ENCODE data around the gene CFAP107.
"Not testable (repeated sequence)": the region's sequence is repeated elsewhere in the genome, so short reads cannot be mapped to it uniquely, and the experiment has no call there.

The CFAP107 gene

GRCh38 chr1:12745992-12746323 lies at the start of gene CFAP107:
Gene CFAP107 (plus strand): TSS chr1:12746200. CDS start chr1:12746431, 231 bp downstream.
- DNase-seq = no peak

- DNase-seq = no peak
Observed at GRCh38 chr1:12696658-12697057, 49.3 kb upstream of the CFAP107 start.

GRCh38 chr1:12697397-12697796 lies 48.6 kb upstream of the CFAP107 start:
- no peak for DNase-seq

GRCh38 chr1:12703821-12704451 lies 42.1 kb upstream of the CFAP107 start:
- no peak for DNase-seq

- DNase-seq = no peak
Observed at GRCh38 chr1:12706061-12706460, 39.9 kb upstream of the CFAP107 start.

GRCh38 chr1:12708396-12709090 lies 37.5 kb upstream of the CFAP107 start:
- DNase-seq = no peak

- no peak for DNase-seq
Observed at GRCh38 chr1:12709091-12709491, 36.9 kb upstream of the CFAP107 start.

GRCh38 chr1:12709696-12710095 lies 36.3 kb upstream of the CFAP107 start:
- DNase-seq = no peak

- no peak for DNase-seq
Observed at GRCh38 chr1:12711536-12711935, 34.5 kb upstream of the CFAP107 start.

- no peak for DNase-seq
Observed at GRCh38 chr1:12712076-12712475, 33.9 kb upstream of the CFAP107 start.

- no peak for DNase-seq
Observed at GRCh38 chr1:12712929-12713328, 33.1 kb upstream of the CFAP107 start.

GRCh38 chr1:12713651-12714050 lies 32.3 kb upstream of the CFAP107 start:
- not testable (repeated sequence) for DNase-seq

- DNase-seq = no peak
Observed at GRCh38 chr1:12714710-12715475, 31.1 kb upstream of the CFAP107 start.

GRCh38 chr1:12715896-12716437 lies 30.0 kb upstream of the CFAP107 start, which contains the start of gene AADACL3:
Gene AADACL3 (plus strand): TSS chr1:12716110. CDS start chr1:12716177, 67 bp downstream.
- DNase-seq = no peak

GRCh38 chr1:12717301-12717838 lies 28.6 kb upstream of the CFAP107 start:
- DNase-seq = no peak

- DNase-seq = no peak
Observed at GRCh38 chr1:12722626-12723025, 23.4 kb upstream of the CFAP107 start.

- DNase-seq = no peak
Observed at GRCh38 chr1:12728391-12728790, 17.6 kb upstream of the CFAP107 start.

GRCh38 chr1:12730156-12730555 lies 15.8 kb upstream of the CFAP107 start:
- DNase-seq = no peak

- DNase-seq = not testable (repeated sequence)
Observed at GRCh38 chr1:12731084-12731483, 14.9 kb upstream of the CFAP107 start.

- no peak for DNase-seq
Observed at GRCh38 chr1:12734651-12735050, 11.3 kb upstream of the CFAP107 start.

GRCh38 chr1:12738934-12739333 lies 7.1 kb upstream of the CFAP107 start:
- no peak for DNase-seq

GRCh38 chr1:12739613-12740012 lies 6.4 kb upstream of the CFAP107 start:
- DNase-seq = no peak

GRCh38 chr1:12741946-12742345 lies 4.1 kb upstream of the CFAP107 start:
- no peak for DNase-seq
